HFF-Myc (cell line): ENCODE data around the gene CELF4.

Source experiments
- DNase-seq: peaks from one replicate; pipeline ENCODE4 v3.0.0-alpha.2; 2011; ENCODE audit warnings: low read depth; ENCODE audit errors: extremely low read depth
- H3K4me3 ChIP-seq: replicated peaks from 2 replicates; pipeline ENCODE4 v1.5.1; 2011; ENCODE audit warnings: low read depth, mild to moderate bottlenecking, control low read depth, low read length
- CTCF ChIP-seq: IDR thresholded peaks from 2 replicates; pipeline ENCODE4 v1.5.1; 2012; ENCODE audit warnings: mild to moderate bottlenecking, low read depth, low read length, control low read depth; ENCODE audit errors: missing control alignments

Gene CELF4

GRCh38 chr18:37489011-37489410 is 76.6 kb downstream of the CELF4 start:
- H3K4me3 ChIP-seq, result no peak overlapping the region
- TF ChIP-seq CTCF, result no peak
- no peak for DNase-seq

GRCh38 chr18:37487400-37487867 is 78.2 kb downstream of the CELF4 start:
- no peak for TF ChIP-seq CTCF
- H3K4me3 ChIP-seq, result no peak overlapping the region
- no peak for DNase-seq

- no peak for TF ChIP-seq CTCF
- no peak for DNase-seq
- H3K4me3 ChIP-seq, result no peak overlapping the region
Observed at GRCh38 chr18:37486848-37487247, 78.8 kb downstream of the CELF4 start.

- no peak for TF ChIP-seq CTCF
- no peak overlapping the region for H3K4me3 ChIP-seq
- no peak for DNase-seq
Observed at GRCh38 chr18:37484983-37485834, 80.4 kb downstream of the CELF4 start.

- TF ChIP-seq CTCF, result no peak
- no peak overlapping the region for H3K4me3 ChIP-seq
- no peak for DNase-seq
Observed at GRCh38 chr18:37483984-37484819, 81.4 kb downstream of the CELF4 start.

GRCh38 chr18:37483221-37483971 is 82.2 kb downstream of the CELF4 start:
- no peak for TF ChIP-seq CTCF
- H3K4me3 ChIP-seq, result no peak overlapping the region
- DNase-seq, result no peak
